ENCODE data around the gene RNF141.

The RNF141 gene

GRCh38 chr11:10499452-10499851 lies 41.5 kb downstream of the RNF141 start:
- H2AFZ ChIP-seq (ENCODE audit: low read depth, low read length): no peak overlapping the region
- H3K9ac ChIP-seq (ENCODE audit: low read depth, low read length): no peak overlapping the region
- H3K27ac ChIP-seq (ENCODE audit: low read length): no peak overlapping the region
- H3K4me2 ChIP-seq (ENCODE audit: insufficient read depth, low read length): no peak overlapping the region
- DNase-seq: no peak
- H3K4me1 ChIP-seq (ENCODE audit: insufficient read depth, low read length): no peaks in the 10 kb centered on the region
- no peaks in the 10 kb centered on the region for H3K9me3 ChIP-seq (ENCODE audit: insufficient read depth, low read length, severe bottlenecking)
- no peaks in the 10 kb centered on the region for H3K79me2 ChIP-seq (ENCODE audit: insufficient read depth, low read length)
- no peak for ATAC-seq (ENCODE audit: insufficient read depth, low read depth)
- no peak for TF ChIP-seq EZH2 (IDR thresholded peaks at IDR 0.05; ENCODE audit: borderline replicate concordance, low read depth, low read length, severe bottlenecking)
- TF ChIP-seq CTCF (IDR thresholded peaks at IDR 0.05; ENCODE audit: borderline replicate concordance, extremely low read depth, low read length, poor library complexity, severe bottlenecking): no peak
- H4K20me1 ChIP-seq (ENCODE audit: insufficient read depth, low read length): peaks cover 3% of the 10 kb centered on the region
- H3K27me3 ChIP-seq (ENCODE audit: insufficient read depth, low read length, poor library complexity): no peaks in the 10 kb centered on the region
- peaks cover 60% of the 10 kb centered on the region for H3K36me3 ChIP-seq (ENCODE audit: insufficient read depth, low read length)
- H3K4me3 ChIP-seq (ENCODE audit: low read depth in 1 of 2, low read length in 2 of 2): no peak overlapping the region

- Histone ChIP-seq H3K9me3 (ENCODE audit: insufficient read depth, low read length, severe bottlenecking) (no peaks in the 10 kb centered on the region), H3K79me2 (ENCODE audit: insufficient read depth, low read length) (no peaks in the 10 kb centered on the region), H3K9ac (ENCODE audit: low read depth, low read length) (no peak overlapping the region), H3K4me1 (ENCODE audit: insufficient read depth, low read length) (no peaks in the 10 kb centered on the region), H3K36me3 (ENCODE audit: insufficient read depth, low read length) (peaks cover 58% of the 10 kb centered on the region), H3K27me3 (ENCODE audit: insufficient read depth, low read length, poor library complexity) (no peaks in the 10 kb centered on the region), H3K4me3 (ENCODE audit: low read depth in 1 of 2, low read length in 2 of 2) (no peak overlapping the region), H3K27ac (ENCODE audit: low read length) (no peak overlapping the region), H3K4me2 (ENCODE audit: insufficient read depth, low read length) (no peak overlapping the region), H4K20me1 (ENCODE audit: insufficient read depth, low read length) (peaks cover 3% of the 10 kb centered on the region), H2AFZ (ENCODE audit: low read depth, low read length) (no peak overlapping the region)
- no peak for TF ChIP-seq CTCF (IDR thresholded peaks at IDR 0.05; ENCODE audit: borderline replicate concordance, extremely low read depth, low read length, poor library complexity, severe bottlenecking)
- TF ChIP-seq EZH2 (IDR thresholded peaks at IDR 0.05; ENCODE audit: borderline replicate concordance, low read depth, low read length, severe bottlenecking): no peak
- no peak for DNase-seq
- no peak for ATAC-seq (ENCODE audit: insufficient read depth, low read depth)
These were observed 42.3 kb downstream of the RNF141 start for GRCh38 chr11:10498426-10499250.

GRCh38 chr11:10498022-10498400 lies 43.0 kb downstream of the RNF141 start:
- TF ChIP-seq CTCF (IDR thresholded peaks at IDR 0.05; ENCODE audit: borderline replicate concordance, extremely low read depth, low read length, poor library complexity, severe bottlenecking) (no peak), EZH2 (IDR thresholded peaks at IDR 0.05; ENCODE audit: borderline replicate concordance, low read depth, low read length, severe bottlenecking) (no peak)
- H3K4me3 ChIP-seq (ENCODE audit: low read depth in 1 of 2, low read length in 2 of 2): no peak overlapping the region
- H3K27ac ChIP-seq (ENCODE audit: low read length): no peak overlapping the region
- no peak for ATAC-seq (ENCODE audit: insufficient read depth, low read depth)
- H3K9me3 ChIP-seq (ENCODE audit: insufficient read depth, low read length, severe bottlenecking): no peaks in the 10 kb centered on the region
- H3K4me1 ChIP-seq (ENCODE audit: insufficient read depth, low read length): no peaks in the 10 kb centered on the region
- no peaks in the 10 kb centered on the region for H3K79me2 ChIP-seq (ENCODE audit: insufficient read depth, low read length)
- no peaks in the 10 kb centered on the region for H3K27me3 ChIP-seq (ENCODE audit: insufficient read depth, low read length, poor library complexity)
- peaks cover 3% of the 10 kb centered on the region for H4K20me1 ChIP-seq (ENCODE audit: insufficient read depth, low read length)
- H3K9ac ChIP-seq (ENCODE audit: low read depth, low read length): no peak overlapping the region
- peaks cover 61% of the 10 kb centered on the region for H3K36me3 ChIP-seq (ENCODE audit: insufficient read depth, low read length)
- no peak for DNase-seq
- no peak overlapping the region for H2AFZ ChIP-seq (ENCODE audit: low read depth, low read length)
- no peak overlapping the region for H3K4me2 ChIP-seq (ENCODE audit: insufficient read depth, low read length)
